Measurements from ENCODE around the gene CES2. TPM values are rescaled to one million over a fixed set of nuclear protein-coding genes. Genes with fewer than 3 reads are reported as not detected.

CES2 gene
- total and polyA plus RNA-seq, 2 donors (not counting 1 experiment from before 2014, with no cell fraction given) = 23.5 to 47.8 TPM

GRCh38 chr16:66979011-66979717 lies 43.8 kb downstream of the CES2 start:
- ChIA-PET CTCF (interaction anchor here (0.7 to 3.5 kb wide), 4 partner anchors 138 to 235 kb away, joined by 3 to 27 read pairs (median 12); no protein-coding TSS in a partner anchor), POLR2A (interaction anchor here (0.5 to 0.9 kb wide), 2 partner anchors 176 to 199 kb away, joined by 4 to 8 read pairs; no protein-coding TSS in a partner anchor)
- Histone ChIP-seq H3K4me1 (ENCODE audit: control insufficient read depth in 2 of 2, insufficient read depth in 2 of 2, low read length in 2 of 2) (peaks cover 0 to 3% of the 10 kb centered on the region in 2 donors), H4K20me1 (ENCODE audit: control insufficient read depth, insufficient read depth, low read length, poor library complexity, severe bottlenecking) (no peaks in the 10 kb centered on the region), H2AFZ (ENCODE audit: insufficient read depth, low read depth, low read length, poor library complexity, severe bottlenecking) (no peak overlapping the region), H3K9ac (ENCODE audit: low read length) (no peak overlapping the region), H3K79me2 (ENCODE audit: control insufficient read depth, insufficient read depth, low read length) (no peaks in the 10 kb centered on the region), H3K4me2 (replicated peaks; ENCODE audit: low read depth, low read length, poor library complexity, severe bottlenecking) (no peak overlapping the region), H3K27ac (ENCODE audit: low read length in 2 of 2) (no peak overlapping the region), H3K36me3 (replicated peaks in 1 of 2; ENCODE audit: control extremely low read depth in 1 of 2, control insufficient read depth in 1 of 2, extremely low read depth in 1 of 2, insufficient read depth in 2 of 2, low read length in 1 of 2) (no peaks in the 10 kb centered on the region), H3K4me3 (ENCODE audit: control extremely low read depth in 1 of 5, extremely low read depth in 1 of 5, insufficient read depth in 1 of 5, low read depth in 2 of 5, low read length in 4 of 5) (no peak overlapping the region), H3K9me3 (ENCODE audit: control extremely low read depth in 1 of 3, control insufficient read depth in 2 of 3, insufficient read depth in 1 of 3, low read length in 2 of 3) (no peaks in the 10 kb centered on the region), H3K27me3 (replicated peaks in 1 of 4; ENCODE audit: control extremely low read depth in 1 of 4, control insufficient read depth in 3 of 4, insufficient read depth in 4 of 4, low read length in 3 of 4) (peaks cover 0 to 8% (median 0%) of the 10 kb centered on the region in 4 experiments)
- intact Hi-C loops (cut with micrococcal nuclease) = no loop called here
- Mint-ChIP-seq H3K27ac (no peak overlapping the region), H3K4me1 (peaks cover 1% of the 10 kb centered on the region), H3K27me3 (peaks cover 16% of the 10 kb centered on the region), H3K4me3 (no peak overlapping the region), H3K9me3 (ENCODE audit: insufficient read depth) (no peaks in the 10 kb centered on the region)
- DNase-seq (no peak), ATAC-seq (ENCODE audit: low read depth) (no peak)
- TF ChIP-seq EZH2 (IDR thresholded peaks at IDR 0.05; ENCODE audit: borderline replicate concordance, insufficient read depth, low read depth, low read length, poor library complexity, severe bottlenecking) = no peak
- no peak for TF ChIP-seq CTCF (IDR thresholded peaks at IDR 0.05)
- 65% methylated on average over 10 of the region's 16 CpGs for WGBS (ENCODE audit: insufficient coverage)

DNA sequence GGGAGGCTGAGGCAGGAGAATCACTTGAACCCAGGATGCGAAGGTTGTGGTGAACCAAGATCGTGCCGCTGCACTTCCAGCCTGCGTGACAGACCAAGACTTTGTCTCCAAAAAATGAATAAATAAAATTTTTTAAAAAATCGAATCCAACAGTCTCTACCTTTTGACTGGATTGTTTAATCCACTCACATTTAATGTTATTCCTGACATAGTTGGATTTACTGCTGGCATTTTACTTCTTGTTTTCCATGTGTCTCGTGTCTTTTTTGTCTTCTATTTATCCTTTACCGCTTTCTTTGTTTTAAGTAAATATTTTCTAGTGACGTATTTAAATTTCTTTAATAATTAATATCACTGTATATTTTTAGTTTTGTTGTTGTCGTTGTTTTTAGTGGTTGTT lies 47.7 kb downstream of the CES2 start:
- Histone ChIP-seq H2AFZ (ENCODE audit: insufficient read depth, low read depth, low read length, poor library complexity, severe bottlenecking) (no peak overlapping the region), H3K36me3 (replicated peaks in 1 of 2; ENCODE audit: control extremely low read depth in 1 of 2, control insufficient read depth in 1 of 2, extremely low read depth in 1 of 2, insufficient read depth in 2 of 2, low read length in 1 of 2) (no peaks in the 10 kb centered on the region), H4K20me1 (ENCODE audit: control insufficient read depth, insufficient read depth, low read length, poor library complexity, severe bottlenecking) (no peaks in the 10 kb centered on the region), H3K9ac (ENCODE audit: low read length) (no peak overlapping the region), H3K4me3 (ENCODE audit: control extremely low read depth in 1 of 5, extremely low read depth in 1 of 5, insufficient read depth in 1 of 5, low read depth in 2 of 5, low read length in 4 of 5) (no peak overlapping the region), H3K4me2 (replicated peaks; ENCODE audit: low read depth, low read length, poor library complexity, severe bottlenecking) (no peak overlapping the region), H3K27me3 (replicated peaks in 1 of 4; ENCODE audit: control extremely low read depth in 1 of 4, control insufficient read depth in 3 of 4, insufficient read depth in 4 of 4, low read length in 3 of 4) (no peaks in the 10 kb centered on the region), H3K9me3 (ENCODE audit: control extremely low read depth in 1 of 3, control insufficient read depth in 2 of 3, insufficient read depth in 1 of 3, low read length in 2 of 3) (no peaks in the 10 kb centered on the region), H3K27ac (ENCODE audit: low read length in 2 of 2) (no peak overlapping the region), H3K4me1 (ENCODE audit: control insufficient read depth in 2 of 2, insufficient read depth in 2 of 2, low read length in 2 of 2) (no peaks in the 10 kb centered on the region), H3K79me2 (ENCODE audit: control insufficient read depth, insufficient read depth, low read length) (no peaks in the 10 kb centered on the region)
- Mint-ChIP-seq H3K4me1 (no peaks in the 10 kb centered on the region), H3K9me3 (ENCODE audit: insufficient read depth) (no peaks in the 10 kb centered on the region), H3K27me3 (no peaks in the 10 kb centered on the region), H3K27ac (no peak overlapping the region), H3K4me3 (no peak overlapping the region)
- no peak for TF ChIP-seq CTCF (IDR thresholded peaks at IDR 0.05)
- TF ChIP-seq EZH2 (IDR thresholded peaks at IDR 0.05; ENCODE audit: borderline replicate concordance, insufficient read depth, low read depth, low read length, poor library complexity, severe bottlenecking) = no peak
- ATAC-seq (ENCODE audit: low read depth) (no peak), DNase-seq (no peak)
- POLR2A ChIA-PET = no interaction called here
- CTCF ChIA-PET = interaction anchor here (0.8 to 1.6 kb wide), 3 partner anchors 10 to 172 kb away, joined by 3 to 4 read pairs (median 3); no protein-coding TSS in a partner anchor
- intact Hi-C loops (cut with micrococcal nuclease) = no loop called here
- WGBS (ENCODE audit: insufficient coverage) = 90% methylated on average over 3 of the region's 9 CpGs

Data from B cell (primary cell).